ENCODE data around the gene RPS16.

The RPS16 gene

GRCh38 chr19:39423258-39424086 is 12.3 kb downstream of the RPS16 start:
- in situ Hi-C loops (cut with MboI; ENCODE audit: low sequenced_read_pairs), result no loop called here

GRCh38 chr19:39422020-39422419 is 13.7 kb downstream of the RPS16 start:
- in situ Hi-C loops (cut with MboI; ENCODE audit: low sequenced_read_pairs), result no loop called here

GRCh38 chr19:39420769-39421168 is 15.0 kb downstream of the RPS16 start:
- in situ Hi-C loops (cut with MboI; ENCODE audit: low sequenced_read_pairs), result no loop called here

- in situ Hi-C loops (cut with MboI; ENCODE audit: low sequenced_read_pairs), result no loop called here
Observed at GRCh38 chr19:39419003-39419402, 16.7 kb downstream of the RPS16 start.

- in situ Hi-C loops (cut with MboI; ENCODE audit: low sequenced_read_pairs), result no loop called here
Observed at GRCh38 chr19:39417463-39418181, 18.1 kb downstream of the RPS16 start.

- in situ Hi-C loops (cut with MboI; ENCODE audit: low sequenced_read_pairs), result no loop called here
Observed at GRCh38 chr19:39416152-39417120, 19.3 kb downstream of the RPS16 start.

- in situ Hi-C loops (cut with MboI; ENCODE audit: low sequenced_read_pairs), result no loop called here
Observed at GRCh38 chr19:39415111-39416046, 20.4 kb downstream of the RPS16 start.

- in situ Hi-C loops (cut with MboI; ENCODE audit: low sequenced_read_pairs), result no loop called here
Observed at GRCh38 chr19:39413911-39414608, 21.7 kb downstream of the RPS16 start.

- in situ Hi-C loops (cut with MboI; ENCODE audit: low sequenced_read_pairs), result no loop called here
Observed at GRCh38 chr19:39413272-39413910, 22.4 kb downstream of the RPS16 start.

GRCh38 chr19:39412867-39413271 is 22.9 kb downstream of the RPS16 start:
- in situ Hi-C loops (cut with MboI; ENCODE audit: low sequenced_read_pairs), result no loop called here

GRCh38 chr19:39412100-39412866 is 23.5 kb downstream of the RPS16 start, which contains the start of gene PLEKHG2:
TSS of gene PLEKHG2 (plus strand) at chr19:39412669. CDS start at chr19:39414087, 1,418 bp downstream.
- in situ Hi-C loops (cut with MboI; ENCODE audit: low sequenced_read_pairs), result no loop called here

GRCh38 chr19:39411832-39412099 is 24.0 kb downstream of the RPS16 start:
- in situ Hi-C loops (cut with MboI; ENCODE audit: low sequenced_read_pairs), result no loop called here

GRCh38 chr19:39411081-39411831 is 24.5 kb downstream of the RPS16 start:
- in situ Hi-C loops (cut with MboI; ENCODE audit: low sequenced_read_pairs), result no loop called here

GRCh38 chr19:39410831-39411080 is 25.0 kb downstream of the RPS16 start:
- in situ Hi-C loops (cut with MboI; ENCODE audit: low sequenced_read_pairs), result no loop called here

GRCh38 chr19:39410017-39410830 is 25.5 kb downstream of the RPS16 start:
- in situ Hi-C loops (cut with MboI; ENCODE audit: low sequenced_read_pairs), result no loop called here

GRCh38 chr19:39409208-39410016 is 26.3 kb downstream of the RPS16 start:
- in situ Hi-C loops (cut with MboI; ENCODE audit: low sequenced_read_pairs), result no loop called here

Measured in hTERT RPE-1 (cell line).